ENCODE results near the gene CELF1.

DNA sequence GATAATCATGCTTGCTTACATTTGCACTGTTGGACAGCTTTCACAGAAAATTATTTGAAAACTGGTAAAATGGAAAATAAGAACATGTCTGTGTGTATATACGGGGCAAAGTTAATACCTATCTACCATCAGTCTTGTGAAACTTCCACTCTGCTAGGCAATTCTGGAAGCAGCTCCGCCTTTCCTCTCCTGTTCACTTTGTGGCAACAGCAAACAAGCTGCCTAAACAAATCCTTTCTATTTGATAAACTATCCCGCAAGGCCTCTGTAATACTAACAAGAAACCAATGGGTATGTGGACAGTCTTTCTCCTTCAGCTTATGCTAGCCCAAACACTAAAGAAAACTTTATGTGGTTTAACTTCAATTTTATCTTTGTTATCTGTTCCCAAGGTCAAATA, 64.8 kb downstream of the CELF1 start:
- TF ChIP-seq, protein P1, sequence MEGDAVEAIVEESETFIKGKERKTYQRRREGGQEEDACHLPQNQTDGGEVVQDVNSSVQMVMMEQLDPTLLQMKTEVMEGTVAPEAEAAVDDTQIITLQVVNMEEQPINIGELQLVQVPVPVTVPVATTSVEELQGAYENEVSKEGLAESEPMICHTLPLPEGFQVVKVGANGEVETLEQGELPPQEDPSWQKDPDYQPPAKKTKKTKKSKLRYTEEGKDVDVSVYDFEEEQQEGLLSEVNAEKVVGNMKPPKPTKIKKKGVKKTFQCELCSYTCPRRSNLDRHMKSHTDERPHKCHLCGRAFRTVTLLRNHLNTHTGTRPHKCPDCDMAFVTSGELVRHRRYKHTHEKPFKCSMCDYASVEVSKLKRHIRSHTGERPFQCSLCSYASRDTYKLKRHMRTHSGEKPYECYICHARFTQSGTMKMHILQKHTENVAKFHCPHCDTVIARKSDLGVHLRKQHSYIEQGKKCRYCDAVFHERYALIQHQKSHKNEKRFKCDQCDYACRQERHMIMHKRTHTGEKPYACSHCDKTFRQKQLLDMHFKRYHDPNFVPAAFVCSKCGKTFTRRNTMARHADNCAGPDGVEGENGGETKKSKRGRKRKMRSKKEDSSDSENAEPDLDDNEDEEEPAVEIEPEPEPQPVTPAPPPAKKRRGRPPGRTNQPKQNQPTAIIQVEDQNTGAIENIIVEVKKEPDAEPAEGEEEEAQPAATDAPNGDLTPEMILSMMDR (conservative IDR thresholded peaks at IDR 0.05): no peak
- TF ChIP-seq ZFX (IDR thresholded peaks at IDR 0.05): no peak

All from C4-2B (cell line).